IMR-90 (cell line): ENCODE results near the gene CCDC144A. TPM values are rescaled to one million over a fixed set of nuclear protein-coding genes. Genes with fewer than 3 reads are reported as not detected.
"Not testable (repeated sequence)": the region's sequence is repeated elsewhere in the genome, so short reads cannot be mapped to it uniquely, and the experiment has no call there.

ENCODE experiments used
- ATAC-seq: fragments of 200-7000 bp; cut with Tn5 transposase; 2 replicates; pipeline ENCODE4 v1.9.1; 2020; ENCODE audit warnings: low read depth, mild to moderate bottlenecking, moderate library complexity
- BruUV-seq: library from RNA; stranded (reverse); fragments of 400-500 nt; replicated peaks from 2 replicates; lab custom pipeline; 2021; lab: Mats Ljungman, UMichigan
- CTCF ChIA-PET: fragments of 300-600 bp; formaldehyde crosslinking; extraction: SDS; loops from one replicate; lab custom pipeline; 2021; ENCODE audit warnings: antibody characterized with exemption; lab: Yijun Ruan, JAX
- POLR2A ChIA-PET: fragments of 300-600 bp; sonication (Branson Sonifier 250); formaldehyde crosslinking; loops from one replicate; lab custom pipeline; 2022; ENCODE audit warnings: antibody characterized with exemption; ENCODE audit not compliant: unreplicated experiment; lab: Charles Lee
- DNase-seq: peaks from one replicate; pipeline ENCODE4 v3.0.0; 2013
- H2AFZ ChIP-seq: replicated peaks from 2 replicates; pipeline ENCODE3; 2013; ENCODE audit warnings: low read length, mild to moderate bottlenecking; ENCODE audit not compliant: poor library complexity
- H2AK5ac ChIP-seq: 2 replicates; pipeline ENCODE4 v1.6.1; 2013; ENCODE audit warnings: low read depth, low read length, inconsistent platforms
- H2AK9ac ChIP-seq: replicated peaks from 2 replicates; pipeline ENCODE3; 2013; ENCODE audit warnings: mild to moderate bottlenecking, low read depth, low read length, moderate library complexity; ENCODE audit not compliant: poor library complexity
- H2BK120ac ChIP-seq: 2 replicates; pipeline ENCODE4 v1.6.1; 2013; ENCODE audit warnings: low read depth, low read length, inconsistent platforms
- H2BK15ac ChIP-seq: 3 replicates; pipeline ENCODE4 v1.6.1; 2013; ENCODE audit warnings: low read depth, low read length, inconsistent platforms
- H2BK20ac ChIP-seq: 2 replicates; pipeline ENCODE4 v1.6.1; 2013; ENCODE audit warnings: low read depth, mild to moderate bottlenecking, inconsistent platforms, low read length, moderate library complexity
- H2BK5ac ChIP-seq: 2 replicates; pipeline ENCODE4 v1.6.1; 2013; ENCODE audit warnings: mild to moderate bottlenecking, low read depth, low read length, inconsistent platforms; ENCODE audit not compliant: poor library complexity, severe bottlenecking
- H3K14ac ChIP-seq: replicated peaks from 2 replicates; pipeline ENCODE4 v1.6.1; 2013; ENCODE audit warnings: low read depth, low read length, inconsistent platforms
- H3K18ac ChIP-seq: 2 replicates; pipeline ENCODE4 v1.6.1; 2013; ENCODE audit warnings: low read depth, low read length, control low read depth
- H3K23ac ChIP-seq: 2 replicates; pipeline ENCODE4 v1.6.1; 2013; ENCODE audit warnings: low read depth, low read length, inconsistent platforms
- H3K27ac ChIP-seq: 2 replicates; pipeline ENCODE4 v1.5.1; 2013; ENCODE audit warnings: mild to moderate bottlenecking, control low read depth, low read length; ENCODE audit not compliant: insufficient read depth
- H3K27me3 ChIP-seq: 2 replicates; pipeline ENCODE4 v1.6.1; 2013; ENCODE audit warnings: low read length; ENCODE audit not compliant: control insufficient read depth, insufficient read depth
- H3K36me3 ChIP-seq: 2 replicates; pipeline ENCODE4 v1.6.1; 2013; ENCODE audit warnings: low read length, mixed read lengths; ENCODE audit not compliant: control insufficient read depth, insufficient read depth
- H3K4ac ChIP-seq: 2 replicates; pipeline ENCODE4 v1.6.1; 2013; ENCODE audit warnings: low read depth, low read length, inconsistent platforms
- H3K4me1 ChIP-seq: 2 replicates; pipeline ENCODE4 v1.6.1; 2013; ENCODE audit warnings: low read length, mixed read lengths; ENCODE audit not compliant: control insufficient read depth, insufficient read depth
- H3K4me2 ChIP-seq: 2 replicates; pipeline ENCODE4 v1.6.1; 2013; ENCODE audit warnings: low read depth, mild to moderate bottlenecking, control low read depth, low read length, moderate library complexity
- H3K4me3 ChIP-seq: 2 replicates; pipeline ENCODE4 v1.5.1; 2013; ENCODE audit warnings: low read depth, mild to moderate bottlenecking, control low read depth, low read length, moderate library complexity; ENCODE audit not compliant: insufficient read depth
- H3K56ac ChIP-seq: 2 replicates; pipeline ENCODE4 v1.6.1; 2013; ENCODE audit warnings: low read length, inconsistent platforms; ENCODE audit not compliant: insufficient read depth; ENCODE audit errors: extremely low read depth
- H3K79me1 ChIP-seq, 2 experiments: 2 replicates each; pipeline ENCODE4 v1.6.1; 2013; ENCODE audit warnings: low read length in 2 of 2, inconsistent platforms in 1 of 2, low read depth in 1 of 2
- H3K9ac ChIP-seq: 2 replicates; pipeline ENCODE4 v1.6.1; 2013; ENCODE audit warnings: low read depth, low read length, control low read depth
- H3K9me1 ChIP-seq: 2 replicates; pipeline ENCODE4 v1.6.1; 2013; ENCODE audit warnings: low read length, inconsistent platforms; ENCODE audit not compliant: insufficient read depth
- H3K9me3 ChIP-seq: 2 replicates; pipeline ENCODE4 v1.6.1; 2013; ENCODE audit warnings: low read length; ENCODE audit not compliant: control insufficient read depth, insufficient read depth
- H4K20me1 ChIP-seq: 2 replicates; pipeline ENCODE4 v1.6.1; 2013; ENCODE audit warnings: low read length, inconsistent platforms; ENCODE audit not compliant: insufficient read depth
- H4K5ac ChIP-seq: 2 replicates; pipeline ENCODE4 v1.6.1; 2013; ENCODE audit warnings: mild to moderate bottlenecking, low read depth, low read length, control low read depth
- H4K8ac ChIP-seq, 2 experiments: 2 replicates each; pipeline ENCODE4 v1.6.1; 2013; ENCODE audit warnings: low read depth in 2 of 2, low read length in 2 of 2, control low read depth in 1 of 2, inconsistent platforms in 1 of 2
- H4K91ac ChIP-seq: 2 replicates; pipeline ENCODE4 v1.6.1; 2013; ENCODE audit warnings: low read depth, low read length, inconsistent platforms; ENCODE audit not compliant: insufficient read depth
- WGBS, 2 experiments: methylation state at CpG; one replicate each; pipeline versions ENCODE4 v1.1.5 to v1.1.7; 2013; ENCODE audit warnings: missing lambda C conversion rate in 2 of 2; ENCODE audit not compliant: insufficient read length in 1 of 2; ENCODE audit errors: extremely low coverage in 2 of 2; 5-methylcytosine and 5-hydroxymethylcytosine counted together
- dilution Hi-C: fragments of 300-500 bp; cut with HindIII; formaldehyde crosslinking; loops from one replicate; pipeline ENCODE4 v1.14.3; 2018; ENCODE audit warnings: low sequenced_read_pairs; ENCODE audit not compliant: unreplicated experiment
- in situ Hi-C: fragments of 300-500 bp; cut with MboI; formaldehyde crosslinking; loops from 3 replicates; pipeline ENCODE4 v1.14.3; 2019; ENCODE audit warnings: low sequenced_read_pairs, inconsistent platforms, mixed read lengths
- intact Hi-C: fragments of 100-400 bp; cut with micrococcal nuclease; formaldehyde crosslinking; loops from 2 replicates; pipeline ENCODE4 v1.10.0; 2022
- polyA plus RNA-seq, 3 experiments: library from polyadenylated mRNA; depleted of rRNA; stranded (reverse); fragments of >200 nt; gene quantifications; 2 replicates each; pipeline ENCODE4 v1.2.3, GENCODE V29; 2012; ENCODE audit warnings: low replicate concordance in 1 of 3
- total RNA-seq: library from RNA; depleted of rRNA; stranded (reverse); fragments of >200 nt; gene quantifications from 2 replicates; pipeline ENCODE4 v1.2.3, GENCODE V29; 2012

The CCDC144A gene
- total and polyA plus RNA-seq, 2 of the 4 experiments (the other 2 are of a cell fraction) = 0.51 to 1.4 TPM

- H3K4me1 ChIP-seq, H3K27ac ChIP-seq, dilution Hi-C loops, H3K9me3 ChIP-seq, CTCF ChIA-PET, intact Hi-C loops, H3K9me1 ChIP-seq, H3K4ac ChIP-seq, H2AK5ac ChIP-seq, H2AFZ ChIP-seq, H2BK20ac ChIP-seq, H3K23ac ChIP-seq, H3K9ac ChIP-seq, H4K5ac ChIP-seq, H4K8ac ChIP-seq, H4K91ac ChIP-seq, H3K4me3 ChIP-seq, H3K27me3 ChIP-seq, H2BK15ac ChIP-seq, H3K36me3 ChIP-seq, DNase-seq, BruUV-seq, H4K20me1 ChIP-seq, in situ Hi-C loops, H3K79me1 ChIP-seq, H3K14ac ChIP-seq, H3K56ac ChIP-seq, ATAC-seq, POLR2A ChIA-PET, H2BK120ac ChIP-seq, H3K18ac ChIP-seq, H2BK5ac ChIP-seq, H2AK9ac ChIP-seq: not testable (repeated sequence)
- peak overlapping the region; percentile 41; the same call in 1 of the 2 replicates for H3K4me2 ChIP-seq
- WGBS, 2 experiments = 26% methylated on average over 25 of the region's 44 CpGs; no CpG with 5 or more reads in 1 of the 2 experiments
Observed at GRCh38 chr17:16683290-16684138, 6.5 kb upstream of the CCDC144A start.

- DNase-seq, H3K4me3 ChIP-seq, dilution Hi-C loops, H4K8ac ChIP-seq, H4K20me1 ChIP-seq, H3K9ac ChIP-seq, BruUV-seq, H3K4ac ChIP-seq, H2AK9ac ChIP-seq, H3K9me3 ChIP-seq, H3K36me3 ChIP-seq, H3K9me1 ChIP-seq, H3K27ac ChIP-seq, H2BK120ac ChIP-seq, H2AFZ ChIP-seq, H3K27me3 ChIP-seq, H3K4me1 ChIP-seq, H2BK5ac ChIP-seq, H4K91ac ChIP-seq, H2BK20ac ChIP-seq, POLR2A ChIA-PET, H3K23ac ChIP-seq, H3K18ac ChIP-seq, H4K5ac ChIP-seq, H3K56ac ChIP-seq, intact Hi-C loops, H2AK5ac ChIP-seq, H3K4me2 ChIP-seq, in situ Hi-C loops, ATAC-seq, H3K79me1 ChIP-seq, H3K14ac ChIP-seq, H2BK15ac ChIP-seq: not testable (repeated sequence)
- no CpG with 5 or more reads among the region's 4 CpGs for WGBS, 2 experiments
- CTCF ChIA-PET = interaction anchor here (0.6 kb wide), 1 partner anchor 603 kb away, joined by 4 read pairs; no protein-coding TSS in a partner anchor
Observed at GRCh38 chr17:16686019-16686418, 4.0 kb upstream of the CCDC144A start.
